PFSK-1 (cell line): ENCODE data around the gene PPP1R9A.

Source experiments
- FOXP2 ChIP-seq: optimal IDR thresholded peaks from 2 replicates; pipeline ENCODE3; 2011; ENCODE audit warnings: borderline replicate concordance, control low read depth, inconsistent platforms; ENCODE audit not compliant: insufficient read depth; ENCODE audit errors: extremely low read length, extremely low read depth
- POLR2AphosphoS5 ChIP-seq: IDR thresholded peaks from 2 replicates; pipeline ENCODE4 v1.6.1; 2012; ENCODE audit warnings: low read depth, mild to moderate bottlenecking, control low read depth, low read length, moderate library complexity
- SIN3A ChIP-seq: IDR thresholded peaks from 2 replicates; pipeline ENCODE4 v1.6.1; 2012; ENCODE audit warnings: mild to moderate bottlenecking, low read length, moderate library complexity, borderline replicate concordance; ENCODE audit not compliant: insufficient read depth
- TAF1 ChIP-seq: IDR thresholded peaks from 2 replicates; pipeline ENCODE4 v1.6.1; 2012; ENCODE audit warnings: low read length, control low read depth, borderline replicate concordance; ENCODE audit not compliant: insufficient read depth
- TF ChIP-seq, protein P1 (sequence below), 2 experiments: IDR thresholded peaks; 2 replicates each; pipeline versions ENCODE4 v1.6.1 to v1.8.0; 2011 to 2012; ENCODE audit warnings: low read depth in 2 of 2, low read length in 2 of 2, control low read depth in 1 of 2, inconsistent platforms in 1 of 2, mild to moderate bottlenecking in 1 of 2, moderate library complexity in 1 of 2; ENCODE audit not compliant: insufficient read depth in 1 of 2

PPP1R9A gene

DNA sequence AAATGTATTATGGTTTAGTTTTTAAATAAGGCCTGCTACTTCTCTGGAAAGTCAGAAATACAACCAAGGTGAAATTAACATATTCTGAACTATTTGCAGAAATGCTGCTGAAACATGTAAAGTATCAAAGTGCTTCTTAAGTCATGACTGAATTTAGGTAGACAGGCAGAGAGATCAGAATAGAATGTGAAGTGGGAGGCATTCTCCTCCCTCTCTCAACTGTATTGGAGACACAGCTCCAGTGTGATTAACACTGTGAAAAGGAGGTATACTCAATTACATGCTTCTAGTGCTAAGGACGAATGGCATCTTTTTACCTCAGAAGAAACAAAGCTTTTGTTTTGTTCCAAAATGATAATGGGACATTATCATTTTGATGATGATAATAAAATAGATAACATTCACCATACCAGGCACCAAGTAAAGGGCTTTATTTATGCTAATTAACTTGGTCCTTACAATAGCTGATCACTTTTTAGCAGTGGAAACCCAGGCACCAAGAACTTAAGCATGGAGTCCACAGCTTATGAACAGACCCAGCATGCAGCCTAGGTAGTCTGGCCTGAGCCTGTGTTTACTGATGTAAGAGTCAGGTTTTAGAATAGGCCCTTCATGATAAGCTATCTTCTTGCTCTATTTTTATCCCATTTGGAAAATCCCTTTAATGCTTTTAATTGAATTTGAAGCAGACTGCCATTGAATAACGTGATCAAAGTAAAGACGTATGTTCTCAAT lies 26.0 kb downstream of the PPP1R9A start:
- TF ChIP-seq SIN3A (no peak), POLR2AphosphoS5 (no peak), FOXP2 (no peak), TAF1 (no peak)
- TF ChIP-seq, protein P1, sequence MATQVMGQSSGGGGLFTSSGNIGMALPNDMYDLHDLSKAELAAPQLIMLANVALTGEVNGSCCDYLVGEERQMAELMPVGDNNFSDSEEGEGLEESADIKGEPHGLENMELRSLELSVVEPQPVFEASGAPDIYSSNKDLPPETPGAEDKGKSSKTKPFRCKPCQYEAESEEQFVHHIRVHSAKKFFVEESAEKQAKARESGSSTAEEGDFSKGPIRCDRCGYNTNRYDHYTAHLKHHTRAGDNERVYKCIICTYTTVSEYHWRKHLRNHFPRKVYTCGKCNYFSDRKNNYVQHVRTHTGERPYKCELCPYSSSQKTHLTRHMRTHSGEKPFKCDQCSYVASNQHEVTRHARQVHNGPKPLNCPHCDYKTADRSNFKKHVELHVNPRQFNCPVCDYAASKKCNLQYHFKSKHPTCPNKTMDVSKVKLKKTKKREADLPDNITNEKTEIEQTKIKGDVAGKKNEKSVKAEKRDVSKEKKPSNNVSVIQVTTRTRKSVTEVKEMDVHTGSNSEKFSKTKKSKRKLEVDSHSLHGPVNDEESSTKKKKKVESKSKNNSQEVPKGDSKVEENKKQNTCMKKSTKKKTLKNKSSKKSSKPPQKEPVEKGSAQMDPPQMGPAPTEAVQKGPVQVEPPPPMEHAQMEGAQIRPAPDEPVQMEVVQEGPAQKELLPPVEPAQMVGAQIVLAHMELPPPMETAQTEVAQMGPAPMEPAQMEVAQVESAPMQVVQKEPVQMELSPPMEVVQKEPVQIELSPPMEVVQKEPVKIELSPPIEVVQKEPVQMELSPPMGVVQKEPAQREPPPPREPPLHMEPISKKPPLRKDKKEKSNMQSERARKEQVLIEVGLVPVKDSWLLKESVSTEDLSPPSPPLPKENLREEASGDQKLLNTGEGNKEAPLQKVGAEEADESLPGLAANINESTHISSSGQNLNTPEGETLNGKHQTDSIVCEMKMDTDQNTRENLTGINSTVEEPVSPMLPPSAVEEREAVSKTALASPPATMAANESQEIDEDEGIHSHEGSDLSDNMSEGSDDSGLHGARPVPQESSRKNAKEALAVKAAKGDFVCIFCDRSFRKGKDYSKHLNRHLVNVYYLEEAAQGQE (IDR thresholded peaks at IDR 0.05; ENCODE audit: insufficient read depth in 1 of 2, low read depth in 2 of 2, low read length in 2 of 2): no peak

- no peak for TF ChIP-seq SIN3A
- TF ChIP-seq POLR2AphosphoS5: no peak
- TF ChIP-seq, protein P1 (IDR thresholded peaks at IDR 0.05; ENCODE audit: insufficient read depth in 1 of 2, low read depth in 2 of 2, low read length in 2 of 2): no peak
- TF ChIP-seq TAF1: no peak
- TF ChIP-seq FOXP2: no peak
Measured at GRCh38 chr7:94939395-94939794, 32.0 kb downstream of the PPP1R9A start.

DNA sequence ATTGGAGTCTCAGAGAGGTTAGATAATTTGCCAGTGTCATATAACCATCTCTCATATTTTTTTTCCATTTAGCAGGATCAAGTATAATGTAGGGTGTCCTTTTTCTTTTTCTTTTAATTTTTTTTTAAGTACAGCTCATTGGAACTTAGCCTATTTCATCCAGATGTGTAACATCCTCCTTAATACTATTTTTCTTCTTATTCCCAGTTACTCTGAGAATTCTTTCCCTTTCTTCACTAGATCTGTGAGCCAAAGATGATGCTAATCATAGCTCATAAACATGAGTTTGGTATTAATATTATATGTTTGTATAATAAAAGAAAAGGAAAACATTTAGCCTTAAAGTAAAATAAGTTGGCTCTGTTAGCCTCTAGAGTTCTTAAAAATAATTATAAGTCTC lies 32.8 kb downstream of the PPP1R9A start:
- TF ChIP-seq SIN3A (no peak), POLR2AphosphoS5 (no peak), TAF1 (no peak), FOXP2 (no peak)
- TF ChIP-seq, protein P1 (IDR thresholded peaks at IDR 0.05; ENCODE audit: insufficient read depth in 1 of 2, low read depth in 2 of 2, low read length in 2 of 2): no peak

DNA sequence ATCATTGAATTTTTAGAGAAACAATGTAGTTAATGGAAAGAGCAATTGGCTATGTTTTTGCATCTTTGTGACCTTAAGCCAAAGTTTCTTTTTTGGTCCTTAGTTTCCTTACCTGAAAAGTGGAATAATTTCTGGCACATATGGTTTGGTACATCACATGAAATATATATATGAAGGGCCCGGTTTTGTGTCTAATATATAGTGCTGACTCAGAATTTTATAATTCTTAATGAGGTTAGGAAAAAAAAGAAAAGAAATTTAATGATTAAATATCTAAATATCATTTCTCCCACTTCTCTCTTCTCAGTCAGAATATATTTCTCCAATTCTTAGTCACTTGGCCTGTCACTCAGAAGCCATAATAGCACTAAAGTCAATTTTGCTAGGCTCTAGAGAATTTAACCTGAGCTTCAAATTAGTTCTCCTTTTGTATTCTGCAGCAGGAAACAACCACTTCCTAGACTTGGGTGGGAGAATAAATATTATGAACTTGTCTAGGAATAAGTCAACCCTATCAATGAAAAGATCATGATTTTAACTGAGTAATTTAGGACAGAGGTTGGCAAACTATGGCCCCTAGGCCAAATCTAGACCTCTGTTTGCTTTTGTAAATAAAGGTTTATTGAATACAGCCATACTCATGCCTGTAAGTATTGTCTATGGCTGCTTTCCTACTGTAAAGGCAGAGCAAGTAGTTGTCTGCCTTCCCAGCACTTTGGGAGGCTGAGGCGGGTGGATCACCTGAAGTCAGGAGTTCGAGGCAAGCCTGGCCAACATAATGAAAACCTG lies 34.6 kb downstream of the PPP1R9A start:
- TF ChIP-seq POLR2AphosphoS5 (no peak), TAF1 (no peak), FOXP2 (no peak)
- TF ChIP-seq, protein P1 (IDR thresholded peaks at IDR 0.05; ENCODE audit: insufficient read depth in 1 of 2, low read depth in 2 of 2, low read length in 2 of 2): no peak
